HepG2 (cell line): ENCODE data around the gene RGS10. TPM values are rescaled to one million over a fixed set of nuclear protein-coding genes. Genes with fewer than 3 reads are reported as not detected.
A peak's percentile ranks its signal among the peaks of the same experiment; 100 is the strongest.

Source experiments
- ARNT2 ChIP-seq: sonication (generic); formaldehyde crosslinking; IDR thresholded peaks from 2 replicates; pipeline ENCODE4 v1.8.0; 2022; ENCODE audit warnings: mild to moderate bottlenecking, low read depth, missing genetic modification reagents, moderate library complexity
- ASH2L ChIP-seq: fragments of 300-600, 200-600 bp; sonication (generic); IDR thresholded peaks from 2 replicates; pipeline ENCODE4 v1.7.0; 2017; ENCODE audit warnings: low read depth, mild to moderate bottlenecking, moderate library complexity, mixed read lengths, low read length; ENCODE audit not compliant: insufficient read length
- CBX5 ChIP-seq: sonication (generic); formaldehyde crosslinking; IDR thresholded peaks from 2 replicates; pipeline ENCODE4 v1.4.0; 2020; ENCODE audit warnings: missing genetic modification reagents, borderline replicate concordance
- FOXA3 ChIP-seq: IDR thresholded peaks from 2 replicates; pipeline ENCODE4 v1.6.1; 2016; ENCODE audit warnings: missing genetic modification reagents, missing compliant biosample characterization
- HNF4G ChIP-seq, 2 experiments: sonication (generic) in 1 of 2; formaldehyde crosslinking in 1 of 2; IDR thresholded peaks; 2 replicates each; pipeline versions ENCODE4 v1.4.0 to v1.6.1; 2011 to 2020; ENCODE audit warnings: borderline replicate concordance in 2 of 2, low read depth in 2 of 2, mild to moderate bottlenecking in 2 of 2, low read length in 1 of 2, missing genetic modification reagents in 1 of 2, moderate library complexity in 1 of 2
- SALL1 ChIP-seq: sonication (generic); formaldehyde crosslinking; IDR thresholded peaks from 2 replicates; pipeline ENCODE4 v1.8.0; 2022; ENCODE audit warnings: mild to moderate bottlenecking, missing genetic modification reagents
- SMARCE1 ChIP-seq: fragments of 450-650 bp; IDR thresholded peaks from 2 replicates; pipeline ENCODE4 v1.6.1; 2017; ENCODE audit warnings: borderline replicate concordance
- STAG1 ChIP-seq: sonication (generic); formaldehyde crosslinking; IDR thresholded peaks from 2 replicates; pipeline ENCODE4 v1.4.0; 2020; ENCODE audit warnings: missing genetic modification reagents
- ZMYM2 ChIP-seq: sonication (generic); formaldehyde crosslinking; IDR thresholded peaks from 2 replicates; pipeline ENCODE4 v1.8.0; 2022; ENCODE audit warnings: mild to moderate bottlenecking, missing genetic modification reagents
- ZNF607 ChIP-seq: sonication (generic); formaldehyde crosslinking; IDR thresholded peaks from 2 replicates; pipeline ENCODE4 v1.5.1; 2020; ENCODE audit warnings: missing genetic modification reagents, mild to moderate bottlenecking, borderline replicate concordance
- polyA plus RNA-seq, 8 experiments: library from polyadenylated mRNA; depleted of rRNA in 3 of 8; stranded (reverse) in 7 of 8; unstranded in 1 of 8; fragments of >200 nt; fragmentation: Illumina TruSeq in 4 of 8; extraction: Trizol in 4 of 8; gene quantifications; 2 replicates each; pipeline versions ENCODE4 v1.2.1 to v1.2.3, GENCODE V29; 2011 to 2016; ENCODE audit warnings: low read depth in 4 of 8, missing spikeins in 1 of 8, mixed read lengths in 1 of 8; ENCODE audit not compliant: insufficient read depth in 1 of 8
- total RNA-seq, 5 experiments: library from RNA; depleted of rRNA; stranded (reverse); fragments of >200 nt; fragmentation: Illumina TruSeq; extraction: Trizol; gene quantifications; 2 replicates each; pipeline ENCODE4 v1.2.3, GENCODE V29; 2016; ENCODE audit warnings: low read depth in 1 of 5
- TF ChIP-seq, protein P1 (sequence below): sonication (generic); formaldehyde crosslinking; IDR thresholded peaks from 2 replicates; pipeline ENCODE4 v1.4.0; 2020; ENCODE audit warnings: missing genetic modification reagents
- TF ChIP-seq, protein P2 (sequence below): sonication (generic); formaldehyde crosslinking; IDR thresholded peaks from 2 replicates; pipeline ENCODE4 v1.4.0; 2020; ENCODE audit warnings: low read depth, missing genetic modification reagents
- TF ChIP-seq, protein P3 (sequence below): sonication (generic); formaldehyde crosslinking; IDR thresholded peaks from 2 replicates; pipeline ENCODE4 v1.4.0; 2020; ENCODE audit warnings: mild to moderate bottlenecking, missing genetic modification reagents, borderline replicate concordance
- TF ChIP-seq, protein P4 (sequence below): sonication (generic); formaldehyde crosslinking; conservative IDR thresholded peaks from 2 replicates; pipeline ENCODE4 v1.4.0; 2020; ENCODE audit warnings: mild to moderate bottlenecking, missing genetic modification reagents, moderate library complexity

RGS10 gene
- total and polyA plus RNA-seq, 2 of the 13 experiments (the other 11 are each of a cell fraction or from before 2014, with no cell fraction given) = 1.7 to 5.1 TPM

DNA sequence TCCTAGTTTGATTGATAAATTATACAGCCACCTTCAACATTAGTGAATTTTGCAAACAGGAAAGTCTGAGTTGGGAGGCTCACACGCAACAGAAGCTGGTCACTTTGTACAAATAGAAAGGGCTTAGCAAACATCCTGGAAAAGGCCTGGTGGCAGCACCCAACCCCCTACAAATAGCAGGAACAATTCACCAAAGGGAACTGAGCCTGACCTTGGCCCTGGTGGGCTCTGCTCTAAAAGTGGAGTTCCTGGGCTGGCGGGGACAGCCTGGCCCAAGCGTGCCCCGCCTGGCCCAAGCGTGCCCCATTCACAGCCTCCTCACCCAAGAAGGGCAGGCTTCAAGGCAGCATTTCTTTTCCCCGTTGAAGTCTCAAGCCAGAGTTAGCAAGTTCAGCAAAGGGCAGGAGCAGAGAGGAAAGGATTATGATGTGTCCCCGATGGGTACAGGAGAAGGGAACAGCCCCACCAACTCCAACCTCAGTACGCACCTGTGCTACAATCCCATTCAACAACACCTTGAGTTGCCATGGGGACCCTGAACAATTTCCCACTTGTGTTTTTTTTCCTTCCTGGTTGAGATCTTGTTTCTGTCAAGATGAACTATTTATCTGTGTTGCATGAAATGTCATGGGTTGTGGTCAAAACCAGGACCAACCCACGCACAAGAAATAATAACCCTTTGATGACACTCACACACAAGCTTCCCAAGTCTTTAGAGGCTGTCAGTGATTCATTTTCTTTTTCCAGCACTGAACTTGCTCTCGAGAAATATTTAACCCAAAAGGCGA lies 43.4 kb downstream of the RGS10 start (continued):
- TF ChIP-seq, protein P1, sequence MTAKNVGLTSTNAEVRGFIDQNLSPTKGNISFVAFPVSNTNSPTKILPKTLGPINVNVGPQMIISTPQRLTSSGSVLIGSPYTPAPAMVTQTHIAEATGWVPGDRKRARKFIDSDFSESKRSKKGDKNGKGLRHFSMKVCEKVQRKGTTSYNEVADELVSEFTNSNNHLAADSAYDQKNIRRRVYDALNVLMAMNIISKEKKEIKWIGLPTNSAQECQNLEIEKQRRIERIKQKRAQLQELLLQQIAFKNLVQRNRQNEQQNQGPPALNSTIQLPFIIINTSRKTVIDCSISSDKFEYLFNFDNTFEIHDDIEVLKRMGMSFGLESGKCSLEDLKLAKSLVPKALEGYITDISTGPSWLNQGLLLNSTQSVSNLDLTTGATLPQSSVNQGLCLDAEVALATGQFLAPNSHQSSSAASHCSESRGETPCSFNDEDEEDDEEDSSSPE (CRISPR knock-in tag) = peak; percentile 26; the same call in 1 of the 2 replicates
- 0 out of 2 replicates have a peak, but pooled peaks have one; percentile 12 for TF ChIP-seq STAG1 (CRISPR knock-in tag)
- TF ChIP-seq, protein P2, sequence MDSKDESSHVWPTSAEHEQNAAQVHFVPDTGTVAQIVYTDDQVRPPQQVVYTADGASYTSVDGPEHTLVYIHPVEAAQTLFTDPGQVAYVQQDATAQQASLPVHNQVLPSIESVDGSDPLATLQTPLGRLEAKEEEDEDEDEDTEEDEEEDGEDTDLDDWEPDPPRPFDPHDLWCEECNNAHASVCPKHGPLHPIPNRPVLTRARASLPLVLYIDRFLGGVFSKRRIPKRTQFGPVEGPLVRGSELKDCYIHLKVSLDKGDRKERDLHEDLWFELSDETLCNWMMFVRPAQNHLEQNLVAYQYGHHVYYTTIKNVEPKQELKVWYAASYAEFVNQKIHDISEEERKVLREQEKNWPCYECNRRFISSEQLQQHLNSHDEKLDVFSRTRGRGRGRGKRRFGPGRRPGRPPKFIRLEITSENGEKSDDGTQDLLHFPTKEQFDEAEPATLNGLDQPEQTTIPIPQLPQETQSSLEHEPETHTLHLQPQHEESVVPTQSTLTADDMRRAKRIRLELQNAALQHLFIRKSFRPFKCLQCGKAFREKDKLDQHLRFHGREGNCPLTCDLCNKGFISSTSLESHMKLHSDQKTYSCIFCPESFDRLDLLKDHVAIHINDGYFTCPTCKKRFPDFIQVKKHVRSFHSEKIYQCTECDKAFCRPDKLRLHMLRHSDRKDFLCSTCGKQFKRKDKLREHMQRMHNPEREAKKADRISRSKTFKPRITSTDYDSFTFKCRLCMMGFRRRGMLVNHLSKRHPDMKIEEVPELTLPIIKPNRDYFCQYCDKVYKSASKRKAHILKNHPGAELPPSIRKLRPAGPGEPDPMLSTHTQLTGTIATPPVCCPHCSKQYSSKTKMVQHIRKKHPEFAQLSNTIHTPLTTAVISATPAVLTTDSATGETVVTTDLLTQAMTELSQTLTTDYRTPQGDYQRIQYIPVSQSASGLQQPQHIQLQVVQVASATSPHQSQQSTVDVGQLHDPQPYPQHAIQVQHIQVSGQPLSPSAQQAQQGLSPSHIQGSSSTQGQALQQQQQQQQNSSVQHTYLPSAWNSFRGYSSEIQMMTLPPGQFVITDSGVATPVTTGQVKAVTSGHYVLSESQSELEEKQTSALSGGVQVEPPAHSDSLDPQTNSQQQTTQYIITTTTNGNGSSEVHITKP (CRISPR knock-in tag) = peak; percentile 59; the same call in 1 of the 2 replicates
- peak; percentile 39; the same call in 1 of the 2 replicates for TF ChIP-seq HNF4G (IDR thresholded peaks at IDR 0.05; ENCODE audit: borderline replicate concordance, low read depth, low read length)
- TF ChIP-seq HNF4G (CRISPR knock-in tag; IDR thresholded peaks at IDR 0.05; ENCODE audit: borderline replicate concordance, low read depth) = no peak
- TF ChIP-seq, protein P3, sequence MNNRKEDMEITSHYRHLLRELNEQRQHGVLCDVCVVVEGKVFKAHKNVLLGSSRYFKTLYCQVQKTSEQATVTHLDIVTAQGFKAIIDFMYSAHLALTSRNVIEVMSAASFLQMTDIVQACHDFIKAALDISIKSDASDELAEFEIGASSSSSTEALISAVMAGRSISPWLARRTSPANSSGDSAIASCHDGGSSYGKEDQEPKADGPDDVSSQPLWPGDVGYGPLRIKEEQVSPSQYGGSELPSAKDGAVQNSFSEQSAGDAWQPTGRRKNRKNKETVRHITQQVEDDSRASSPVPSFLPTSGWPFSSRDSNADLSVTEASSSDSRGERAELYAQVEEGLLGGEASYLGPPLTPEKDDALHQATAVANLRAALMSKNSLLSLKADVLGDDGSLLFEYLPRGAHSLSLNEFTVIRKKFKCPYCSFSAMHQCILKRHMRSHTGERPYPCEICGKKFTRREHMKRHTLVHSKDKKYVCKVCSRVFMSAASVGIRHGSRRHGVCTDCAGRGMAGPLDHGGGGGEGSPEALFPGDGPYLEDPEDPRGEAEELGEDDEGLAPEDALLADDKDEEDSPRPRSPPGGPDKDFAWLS (CRISPR knock-in tag) = 0 out of 2 replicates have a peak, but pooled peaks have one; percentile 69
- TF ChIP-seq ZMYM2 (CRISPR knock-in tag) = peak; percentile 40; the same call in 1 of the 2 replicates
- peak; percentile 87 for TF ChIP-seq SALL1 (CRISPR knock-in tag)
- TF ChIP-seq CBX5 (CRISPR knock-in tag) = peak; percentile 60; the same call in 1 of the 2 replicates
- TF ChIP-seq ARNT2 = peak; percentile 46; the same call in 1 of the 2 replicates
- no peak for TF ChIP-seq SMARCE1
- TF ChIP-seq ASH2L = peak; percentile 46
- peak; percentile 79 for TF ChIP-seq FOXA3 (CRISPR knock-in tag)
- TF ChIP-seq, protein P4, sequence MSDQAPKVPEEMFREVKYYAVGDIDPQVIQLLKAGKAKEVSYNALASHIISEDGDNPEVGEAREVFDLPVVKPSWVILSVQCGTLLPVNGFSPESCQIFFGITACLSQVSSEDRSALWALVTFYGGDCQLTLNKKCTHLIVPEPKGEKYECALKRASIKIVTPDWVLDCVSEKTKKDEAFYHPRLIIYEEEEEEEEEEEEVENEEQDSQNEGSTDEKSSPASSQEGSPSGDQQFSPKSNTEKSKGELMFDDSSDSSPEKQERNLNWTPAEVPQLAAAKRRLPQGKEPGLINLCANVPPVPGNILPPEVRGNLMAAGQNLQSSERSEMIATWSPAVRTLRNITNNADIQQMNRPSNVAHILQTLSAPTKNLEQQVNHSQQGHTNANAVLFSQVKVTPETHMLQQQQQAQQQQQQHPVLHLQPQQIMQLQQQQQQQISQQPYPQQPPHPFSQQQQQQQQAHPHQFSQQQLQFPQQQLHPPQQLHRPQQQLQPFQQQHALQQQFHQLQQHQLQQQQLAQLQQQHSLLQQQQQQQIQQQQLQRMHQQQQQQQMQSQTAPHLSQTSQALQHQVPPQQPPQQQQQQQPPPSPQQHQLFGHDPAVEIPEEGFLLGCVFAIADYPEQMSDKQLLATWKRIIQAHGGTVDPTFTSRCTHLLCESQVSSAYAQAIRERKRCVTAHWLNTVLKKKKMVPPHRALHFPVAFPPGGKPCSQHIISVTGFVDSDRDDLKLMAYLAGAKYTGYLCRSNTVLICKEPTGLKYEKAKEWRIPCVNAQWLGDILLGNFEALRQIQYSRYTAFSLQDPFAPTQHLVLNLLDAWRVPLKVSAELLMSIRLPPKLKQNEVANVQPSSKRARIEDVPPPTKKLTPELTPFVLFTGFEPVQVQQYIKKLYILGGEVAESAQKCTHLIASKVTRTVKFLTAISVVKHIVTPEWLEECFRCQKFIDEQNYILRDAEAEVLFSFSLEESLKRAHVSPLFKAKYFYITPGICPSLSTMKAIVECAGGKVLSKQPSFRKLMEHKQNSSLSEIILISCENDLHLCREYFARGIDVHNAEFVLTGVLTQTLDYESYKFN (CRISPR knock-in tag) = peak; percentile 91
- peak; percentile 24; the same call in 1 of the 2 replicates for TF ChIP-seq ZNF607 (CRISPR knock-in tag)
